22Rv1 (cell line): Measurements from ENCODE around the gene KATNB1.

Experiments
- ZFX ChIP-seq: fragments of 450-650 bp; IDR thresholded peaks from 2 replicates; pipeline ENCODE4 v1.6.1; 2017; ENCODE audit warnings: antibody characterized with exemption, borderline replicate concordance
- TF ChIP-seq, protein P1 (sequence below): fragments of 450-650 bp; IDR thresholded peaks from 2 replicates; pipeline ENCODE4 v1.5.1; 2017; ENCODE audit warnings: mild to moderate bottlenecking

DNA sequence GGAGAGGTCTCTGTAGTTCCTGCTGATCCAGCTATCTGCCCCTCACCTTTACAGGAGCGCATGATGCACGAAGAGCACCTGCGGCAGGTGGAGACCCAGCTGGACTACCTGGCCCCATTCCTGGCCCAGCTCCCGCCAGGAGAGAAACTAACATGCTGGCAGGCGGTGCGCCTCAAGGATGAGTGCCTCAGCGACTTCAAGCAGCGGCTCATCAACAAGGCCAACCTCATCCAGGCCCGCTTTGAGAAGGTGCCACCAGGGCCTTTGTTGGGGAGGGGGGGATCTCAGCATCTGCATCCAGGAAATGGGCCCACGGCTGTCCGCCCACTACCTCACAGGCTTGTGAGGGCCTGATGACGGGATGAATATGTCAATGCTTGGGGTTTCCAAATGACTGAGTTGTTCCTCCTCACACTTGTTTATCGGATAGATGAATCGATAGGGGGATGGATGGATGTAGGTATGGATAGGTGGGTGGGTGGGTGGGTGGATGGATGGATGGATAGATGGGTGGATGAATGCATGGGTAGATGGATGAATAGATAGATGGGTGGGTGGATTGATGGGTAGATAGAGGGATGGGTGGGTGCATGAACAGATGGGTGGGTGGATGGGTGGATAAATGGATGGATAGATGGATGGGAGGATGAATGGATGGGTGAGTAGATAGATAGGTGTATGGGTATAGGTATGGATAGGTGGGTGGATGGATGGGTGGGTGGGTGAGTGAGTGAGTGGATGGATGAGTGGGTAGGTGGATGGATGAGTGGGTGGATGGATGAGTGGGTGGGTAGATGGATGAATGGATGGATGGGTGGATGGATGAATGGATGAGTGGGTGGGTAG lies 7.0 kb upstream of the KATNB1 start:
- TF ChIP-seq, protein P1, sequence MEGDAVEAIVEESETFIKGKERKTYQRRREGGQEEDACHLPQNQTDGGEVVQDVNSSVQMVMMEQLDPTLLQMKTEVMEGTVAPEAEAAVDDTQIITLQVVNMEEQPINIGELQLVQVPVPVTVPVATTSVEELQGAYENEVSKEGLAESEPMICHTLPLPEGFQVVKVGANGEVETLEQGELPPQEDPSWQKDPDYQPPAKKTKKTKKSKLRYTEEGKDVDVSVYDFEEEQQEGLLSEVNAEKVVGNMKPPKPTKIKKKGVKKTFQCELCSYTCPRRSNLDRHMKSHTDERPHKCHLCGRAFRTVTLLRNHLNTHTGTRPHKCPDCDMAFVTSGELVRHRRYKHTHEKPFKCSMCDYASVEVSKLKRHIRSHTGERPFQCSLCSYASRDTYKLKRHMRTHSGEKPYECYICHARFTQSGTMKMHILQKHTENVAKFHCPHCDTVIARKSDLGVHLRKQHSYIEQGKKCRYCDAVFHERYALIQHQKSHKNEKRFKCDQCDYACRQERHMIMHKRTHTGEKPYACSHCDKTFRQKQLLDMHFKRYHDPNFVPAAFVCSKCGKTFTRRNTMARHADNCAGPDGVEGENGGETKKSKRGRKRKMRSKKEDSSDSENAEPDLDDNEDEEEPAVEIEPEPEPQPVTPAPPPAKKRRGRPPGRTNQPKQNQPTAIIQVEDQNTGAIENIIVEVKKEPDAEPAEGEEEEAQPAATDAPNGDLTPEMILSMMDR = no peak
- no peak for TF ChIP-seq ZFX
